Erythroblast (primary cell): ENCODE measurements around the gene CTF1.

Experiments used
- GATA1 ChIP-seq: IDR thresholded peaks from 2 replicates; pipeline ENCODE4 v1.6.1; 2011; ENCODE audit warnings: low read depth, mild to moderate bottlenecking, control low read depth, low read length, moderate library complexity
- POLR2A ChIP-seq: IDR thresholded peaks from 2 replicates; pipeline ENCODE4 v1.6.1; 2011; ENCODE audit warnings: mild to moderate bottlenecking, low read length

DNA sequence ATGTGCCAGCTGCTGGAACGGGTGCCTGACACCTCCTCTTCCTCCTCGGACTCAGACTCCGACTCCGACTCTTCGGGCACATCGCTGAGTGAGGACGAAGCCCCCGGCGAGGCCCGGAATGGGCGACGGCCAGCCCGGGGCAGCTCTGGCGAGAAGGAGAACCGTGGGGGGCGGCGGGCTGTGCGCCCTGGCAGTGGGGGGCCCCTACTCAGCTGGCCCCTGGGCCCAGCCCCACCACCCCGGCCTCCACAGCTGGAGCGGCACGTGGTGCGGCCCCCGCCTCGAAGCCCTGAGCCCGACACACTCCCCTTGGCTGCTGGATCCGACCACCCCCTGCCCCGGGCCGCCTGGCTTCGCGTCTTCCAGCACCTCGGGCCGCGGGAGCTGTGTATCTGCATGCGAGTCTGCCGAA lies 33.8 kb downstream of the CTF1 start:
- no peak for TF ChIP-seq POLR2A
- no peak for TF ChIP-seq GATA1
